ENCODE measurements around the gene BCAS3.

Gene BCAS3

GRCh38 chr17:61408151-61409041 is 730.7 kb downstream of the BCAS3 start:
- peak; percentile 75 for DNase-seq (ENCODE audit: low spot score)

GRCh38 chr17:61409301-61410112 is 731.9 kb downstream of the BCAS3 start:
- DNase-seq (ENCODE audit: low spot score) = peak; percentile 84

- peak; percentile 95 for DNase-seq (ENCODE audit: low spot score)
These were observed 732.7 kb downstream of the BCAS3 start for GRCh38 chr17:61410141-61411010.

GRCh38 chr17:61411011-61411260 is 733.3 kb downstream of the BCAS3 start:
- no peak for DNase-seq (ENCODE audit: low spot score)

- peak; percentile 97 for DNase-seq (ENCODE audit: low spot score)
These were observed 733.9 kb downstream of the BCAS3 start for GRCh38 chr17:61411261-61412142.

- DNase-seq (ENCODE audit: low spot score) = peak; percentile 89
These were observed 734.6 kb downstream of the BCAS3 start for GRCh38 chr17:61412143-61412859.

- DNase-seq (ENCODE audit: low spot score) = peak; percentile 82
These were observed 735.4 kb downstream of the BCAS3 start for GRCh38 chr17:61412860-61413660.

- DNase-seq (ENCODE audit: low spot score) = no peak
These were observed 736.0 kb downstream of the BCAS3 start for GRCh38 chr17:61413661-61414126.

GRCh38 chr17:61414141-61414935 is 736.7 kb downstream of the BCAS3 start:
- DNase-seq (ENCODE audit: low spot score) = peak; percentile 38

- DNase-seq (ENCODE audit: low spot score) = peak; percentile 16
These were observed 737.2 kb downstream of the BCAS3 start for GRCh38 chr17:61414936-61415251.

- DNase-seq (ENCODE audit: low spot score) = peak; percentile 54
These were observed 737.9 kb downstream of the BCAS3 start for GRCh38 chr17:61415374-61416210.

GRCh38 chr17:61416211-61416539 is 738.5 kb downstream of the BCAS3 start:
- no peak for DNase-seq (ENCODE audit: low spot score)

- peak; percentile 97 for DNase-seq (ENCODE audit: low spot score)
These were observed 739.1 kb downstream of the BCAS3 start for GRCh38 chr17:61416540-61417363.

GRCh38 chr17:61418449-61418848 is 740.8 kb downstream of the BCAS3 start:
- no peak for DNase-seq (ENCODE audit: low spot score)

- no peak for DNase-seq (ENCODE audit: low spot score)
These were observed 741.9 kb downstream of the BCAS3 start for GRCh38 chr17:61419496-61420046.

- DNase-seq (ENCODE audit: low spot score) = no peak
These were observed 742.4 kb downstream of the BCAS3 start for GRCh38 chr17:61420052-61420451.

Data from SK-N-DZ (cell line).